ENCODE data around the gene PRDX4. TPM values are rescaled to one million over a fixed set of nuclear protein-coding genes. Genes with fewer than 3 reads are reported as not detected.
"Not testable (repeated sequence)": the region's sequence is repeated elsewhere in the genome, so short reads cannot be mapped to it uniquely, and the experiment has no call there.

Gene PRDX4
- polyA plus RNA-seq (2013, experiment 1 of 2; ENCODE audit: insufficient read length), result 211 TPM
- 190 TPM for polyA plus RNA-seq (2013, experiment 2 of 2; ENCODE audit: insufficient read length)

DNA sequence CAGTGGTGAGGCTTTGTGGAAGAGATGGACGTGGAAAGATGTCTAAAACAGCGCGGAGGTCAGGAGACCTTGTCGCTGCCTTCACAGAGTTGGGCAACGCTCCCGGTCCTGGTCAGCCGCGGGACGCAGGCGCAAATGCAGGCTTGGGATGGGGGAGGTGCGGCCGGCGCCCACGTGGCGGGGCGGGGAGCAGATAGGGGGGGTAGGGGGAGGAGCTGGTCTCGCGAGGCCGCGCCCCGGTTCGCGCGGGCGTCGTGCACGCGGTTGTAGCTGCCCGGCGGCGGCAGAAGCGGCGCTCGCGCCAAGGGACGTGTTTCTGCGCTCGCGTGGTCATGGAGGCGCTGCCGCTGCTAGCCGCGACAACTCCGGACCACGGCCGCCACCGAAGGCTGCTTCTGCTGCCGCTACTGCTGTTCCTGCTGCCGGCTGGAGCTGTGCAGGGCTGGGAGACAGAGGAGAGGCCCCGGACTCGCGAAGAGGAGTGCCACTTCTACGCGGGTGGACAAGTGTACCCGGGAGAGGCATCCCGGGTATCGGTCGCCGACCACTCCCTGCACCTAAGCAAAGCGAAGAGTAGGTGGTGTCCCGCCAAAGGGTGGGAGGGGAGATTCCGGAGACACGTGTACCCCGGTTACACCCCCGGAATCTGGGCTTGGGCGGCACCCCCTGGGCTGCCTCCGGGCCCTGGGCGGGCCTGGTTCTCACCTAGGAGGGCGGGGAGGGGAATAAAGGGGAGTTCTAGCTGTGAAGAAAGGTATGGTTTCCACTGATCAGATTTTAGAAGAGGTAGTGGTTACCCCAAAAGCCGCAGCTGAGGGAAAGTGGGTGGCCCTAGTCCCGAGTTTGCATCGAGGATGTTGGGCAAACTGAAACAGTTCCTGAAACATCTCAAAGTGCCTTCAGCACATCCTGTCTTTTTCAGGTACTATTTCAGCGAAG is at the start of gene PRDX4:
TSS of gene PRDX4 (plus strand) at position 255 of the 939 bp plus-strand sequence. CDS start at position 333, 78 bp downstream.
- peak; percentile 85 for DNase-seq

DNA sequence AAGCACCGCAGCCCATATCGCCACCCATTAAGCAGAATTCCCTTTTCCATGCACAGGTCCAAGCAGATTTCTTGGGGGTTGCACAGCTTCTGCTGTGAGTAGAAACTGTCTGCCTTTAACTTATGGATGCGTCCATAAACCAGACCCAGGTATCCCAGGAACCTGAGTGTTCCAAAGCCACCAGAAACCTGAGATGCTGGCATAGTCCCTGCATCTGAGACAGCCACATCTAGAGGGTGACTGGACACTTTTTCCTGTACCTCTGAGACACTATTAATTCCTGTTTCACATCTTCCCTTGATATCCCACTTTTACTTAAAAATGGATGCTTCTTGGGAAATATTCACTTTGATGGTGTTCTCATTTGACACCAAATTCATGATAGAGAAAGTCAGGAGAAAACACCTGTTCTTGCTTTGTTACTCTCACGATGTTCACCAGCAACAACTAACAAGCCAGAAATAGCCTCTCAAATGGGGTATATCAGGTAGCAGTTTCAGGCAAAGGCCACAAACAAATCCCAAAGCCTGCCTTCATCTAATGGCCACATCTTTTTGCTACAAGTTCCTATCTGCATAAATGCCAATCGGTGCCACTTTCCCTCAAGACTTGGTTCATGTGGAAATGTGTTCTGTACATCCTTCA is 45.5 kb upstream of the PRDX4 start:
- no peak for DNase-seq

DNA sequence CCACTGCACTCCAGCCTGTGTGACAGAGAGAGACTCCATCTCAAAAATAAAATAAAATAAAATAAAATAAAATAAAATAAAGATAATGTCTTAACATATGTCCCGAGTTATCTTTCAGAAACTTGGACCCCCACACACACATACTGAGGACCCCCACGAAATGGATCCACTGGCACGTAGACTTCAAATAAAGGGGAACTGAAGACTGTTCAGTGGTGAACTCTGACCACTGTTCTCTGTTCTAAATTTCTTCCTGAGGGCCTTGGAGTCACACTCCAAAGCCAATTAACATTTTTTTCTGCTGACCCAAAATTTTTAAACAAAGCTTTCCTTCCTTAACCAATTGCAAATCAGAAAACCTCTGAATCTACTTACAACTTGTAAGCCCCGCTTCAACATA is 43.5 kb upstream of the PRDX4 start:
- DNase-seq, result no peak

DNA sequence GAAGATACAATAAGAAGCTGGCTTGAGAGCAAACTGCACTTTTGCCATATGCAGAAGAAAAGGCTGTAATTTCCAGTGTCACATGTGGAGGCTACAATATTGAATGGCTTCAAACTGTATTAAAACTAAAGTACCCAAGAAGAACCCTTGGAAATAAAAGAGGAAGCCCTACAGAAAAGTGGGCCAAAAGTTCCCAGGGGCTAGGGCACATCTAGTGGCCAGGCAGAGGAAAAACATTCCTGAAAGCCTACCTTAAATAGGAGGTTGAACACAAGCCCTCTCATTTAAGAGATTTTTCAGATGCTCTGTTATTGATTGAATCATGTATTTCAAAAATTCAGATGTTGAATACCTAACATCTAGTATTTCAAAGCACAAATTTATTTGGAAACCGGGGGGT is 40.6 kb upstream of the PRDX4 start:
- no peak for DNase-seq

DNA sequence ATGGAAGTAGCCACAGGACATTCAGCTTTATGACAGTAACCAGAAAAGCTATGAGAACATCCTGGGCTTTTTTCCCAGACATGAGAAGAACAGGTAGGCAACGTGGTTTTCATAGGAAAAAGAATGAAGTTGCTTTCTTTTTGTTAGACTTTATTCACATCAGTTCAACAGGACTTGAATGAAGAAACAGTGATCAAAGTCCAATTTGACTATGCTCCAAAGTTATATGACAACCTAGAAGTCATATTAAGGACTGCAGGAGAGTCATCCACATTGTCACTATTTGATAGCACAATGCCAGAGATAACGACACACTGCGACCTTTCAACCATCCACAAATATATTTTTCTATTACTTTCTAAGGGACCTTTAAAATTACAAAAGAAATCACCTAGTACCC is 39.2 kb upstream of the PRDX4 start:
- DNase-seq, result no peak

DNA sequence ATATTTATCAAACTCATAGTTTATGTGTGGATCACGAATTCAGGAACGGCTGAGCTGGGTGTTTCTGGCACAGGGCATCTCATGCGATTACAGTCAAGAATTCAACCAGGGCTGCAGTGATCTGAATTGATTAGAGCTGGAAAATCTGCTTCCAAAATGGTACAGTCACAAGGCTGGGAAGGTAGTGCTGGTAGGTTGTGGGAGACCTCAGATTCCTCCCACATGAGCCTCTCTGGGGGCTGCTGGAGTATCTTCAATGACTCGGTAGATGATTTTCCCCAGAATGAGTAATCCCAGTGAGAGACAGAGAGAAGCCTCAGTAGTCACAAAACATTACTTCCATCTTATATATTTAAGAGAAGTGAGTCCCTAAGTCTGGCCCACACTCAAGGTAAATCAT is 36.2 kb upstream of the PRDX4 start:
- peak; percentile 5 for DNase-seq

DNA sequence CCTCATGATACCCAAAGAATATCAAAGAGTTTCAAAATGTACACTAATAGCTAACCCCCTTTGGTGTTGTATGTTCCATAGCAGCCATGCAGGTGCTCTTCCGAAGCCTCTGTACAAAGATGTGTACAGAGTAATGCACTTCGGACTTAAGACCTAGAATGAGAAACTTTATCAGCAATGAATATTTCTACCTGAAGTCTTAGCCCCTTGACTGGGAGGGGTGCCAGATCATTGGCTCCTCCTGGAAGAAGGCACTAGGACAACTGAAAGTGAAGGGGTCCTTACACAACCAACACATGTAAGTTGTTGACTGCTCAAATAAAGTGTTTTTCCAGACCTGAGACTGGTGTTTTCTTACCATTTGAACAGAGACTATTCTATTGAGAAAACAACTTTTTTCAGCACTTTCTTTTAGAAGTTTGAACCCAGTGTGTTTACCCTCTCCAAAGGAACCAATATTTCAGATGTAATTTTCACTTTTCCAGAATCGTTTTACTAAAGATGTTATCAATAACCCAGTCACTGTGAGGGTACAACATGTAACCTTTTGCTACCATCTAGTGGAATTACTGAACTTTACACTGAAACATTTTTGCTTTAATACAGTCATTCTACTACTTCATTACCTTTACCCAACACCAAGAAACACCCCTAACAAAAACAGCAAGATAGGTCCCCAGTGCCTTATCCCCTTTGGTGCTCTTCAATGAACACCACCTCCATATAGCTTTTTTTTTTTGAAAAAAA is 33.3 kb upstream of the PRDX4 start:
- no peak for DNase-seq

DNA sequence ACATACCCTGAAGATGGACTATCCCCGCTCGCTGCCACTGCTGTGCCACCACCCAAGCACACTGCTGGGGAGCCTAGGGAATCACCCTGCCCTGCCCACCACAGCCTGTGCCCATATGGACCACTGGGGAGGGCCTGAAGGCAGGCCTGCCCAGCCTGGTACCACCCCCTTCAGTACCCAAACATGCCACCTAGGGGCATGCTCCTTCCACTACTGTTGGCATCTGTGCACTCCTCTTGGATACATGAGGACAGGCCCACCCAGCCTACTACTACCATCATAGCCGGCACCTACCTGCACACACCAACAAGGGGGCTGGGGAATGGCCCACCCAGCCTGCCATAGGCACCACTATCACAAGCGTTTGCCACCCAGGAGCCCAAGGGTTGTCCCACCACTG is 30.1 kb upstream of the PRDX4 start:
- DNase-seq, result no peak

DNA sequence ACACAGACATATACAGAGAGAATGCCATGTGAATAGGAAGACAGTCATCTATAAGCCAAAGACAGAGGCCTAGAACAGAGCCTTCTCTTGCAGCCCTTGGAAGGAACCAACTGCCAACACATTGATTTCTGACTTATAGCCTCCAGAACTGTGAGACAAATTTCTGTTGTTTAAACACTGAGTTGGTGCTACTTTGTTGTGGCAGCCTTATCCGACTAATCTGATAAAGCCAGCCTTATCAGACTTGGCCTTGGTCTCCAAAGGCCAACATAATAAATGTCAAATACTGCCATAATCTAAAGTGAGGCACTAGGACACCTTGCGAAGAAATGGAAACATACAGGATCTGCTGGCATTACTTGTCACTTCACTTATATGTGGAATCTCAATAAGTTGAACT is 24.3 kb upstream of the PRDX4 start:
- no peak for DNase-seq

DNA sequence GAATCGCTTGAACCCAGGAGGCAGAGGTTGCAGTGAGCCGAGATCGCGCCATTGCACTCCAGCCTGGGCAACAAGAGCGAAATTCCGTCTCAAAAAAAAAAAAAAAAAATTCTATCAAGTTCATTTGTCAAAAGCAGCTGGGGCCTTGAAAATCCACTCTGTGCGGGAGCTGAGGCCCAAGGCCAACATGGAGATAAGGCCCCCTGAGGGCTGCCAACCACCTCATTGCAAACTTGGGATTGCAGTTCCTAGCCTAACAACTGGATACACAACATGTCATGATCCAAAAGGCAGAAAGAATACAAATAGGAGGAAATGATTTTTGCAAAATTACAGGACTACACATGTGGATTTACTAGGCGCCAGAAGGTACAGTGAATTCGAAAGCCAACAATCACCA is 22.5 kb upstream of the PRDX4 start:
- DNase-seq, result no peak

DNA sequence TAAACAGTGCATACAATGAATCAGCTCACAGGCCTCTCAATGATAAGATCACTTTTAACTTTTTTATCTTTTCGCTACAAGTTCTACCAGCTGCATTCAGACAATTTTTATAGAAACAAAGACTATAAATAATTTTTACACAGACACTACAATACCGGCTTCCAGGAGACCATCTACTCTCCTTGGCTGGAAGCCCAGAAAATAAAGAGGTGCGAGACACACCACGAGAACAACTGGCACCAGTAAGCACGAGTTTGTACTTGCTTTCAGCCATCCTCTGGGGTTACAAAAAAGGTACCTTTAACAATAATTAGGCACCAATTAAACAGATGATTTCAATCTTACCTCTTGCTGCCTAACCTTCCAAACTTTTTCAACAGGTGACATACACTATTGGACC is 11.2 kb upstream of the PRDX4 start:
- no peak for DNase-seq

DNA sequence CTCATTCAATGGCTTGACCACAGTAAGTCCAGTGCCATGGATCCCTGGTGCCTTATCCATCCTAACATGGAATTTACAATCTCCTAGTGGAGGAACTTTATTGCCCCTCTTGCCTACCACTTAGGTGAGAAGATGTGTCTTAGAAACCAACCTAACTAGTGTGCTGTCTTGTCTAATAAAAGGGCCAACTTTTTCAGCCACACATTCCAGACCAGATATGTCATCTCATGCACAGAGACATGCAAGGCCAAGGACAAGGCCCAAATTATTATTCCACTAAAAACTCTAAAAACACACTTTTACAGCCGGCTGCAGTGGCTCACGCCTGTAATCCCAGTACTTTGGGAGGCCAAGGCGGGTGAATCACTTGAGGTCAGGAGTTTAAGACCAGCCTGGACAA is 10.6 kb upstream of the PRDX4 start:
- DNase-seq, result peak; percentile 50

DNA sequence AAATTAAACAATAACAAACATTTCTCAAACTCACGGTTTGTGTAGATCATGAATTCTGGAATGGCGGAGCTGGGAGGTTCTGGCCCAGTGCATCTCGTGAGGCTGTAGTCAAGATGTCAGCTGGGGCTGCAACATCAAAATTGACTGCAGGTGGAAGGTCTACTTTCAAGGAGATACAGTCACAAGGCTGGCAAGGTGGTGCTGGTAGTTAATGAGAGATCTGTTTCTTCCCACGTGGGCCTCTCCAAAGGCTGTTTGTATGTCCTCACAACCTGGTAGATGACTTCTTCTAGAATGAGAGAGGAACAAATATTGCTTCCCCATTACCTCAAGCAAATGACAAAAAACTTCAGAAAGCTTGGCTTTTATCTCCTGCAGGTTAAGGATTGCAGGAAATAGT is 8.0 kb upstream of the PRDX4 start:
- no peak for DNase-seq

DNA sequence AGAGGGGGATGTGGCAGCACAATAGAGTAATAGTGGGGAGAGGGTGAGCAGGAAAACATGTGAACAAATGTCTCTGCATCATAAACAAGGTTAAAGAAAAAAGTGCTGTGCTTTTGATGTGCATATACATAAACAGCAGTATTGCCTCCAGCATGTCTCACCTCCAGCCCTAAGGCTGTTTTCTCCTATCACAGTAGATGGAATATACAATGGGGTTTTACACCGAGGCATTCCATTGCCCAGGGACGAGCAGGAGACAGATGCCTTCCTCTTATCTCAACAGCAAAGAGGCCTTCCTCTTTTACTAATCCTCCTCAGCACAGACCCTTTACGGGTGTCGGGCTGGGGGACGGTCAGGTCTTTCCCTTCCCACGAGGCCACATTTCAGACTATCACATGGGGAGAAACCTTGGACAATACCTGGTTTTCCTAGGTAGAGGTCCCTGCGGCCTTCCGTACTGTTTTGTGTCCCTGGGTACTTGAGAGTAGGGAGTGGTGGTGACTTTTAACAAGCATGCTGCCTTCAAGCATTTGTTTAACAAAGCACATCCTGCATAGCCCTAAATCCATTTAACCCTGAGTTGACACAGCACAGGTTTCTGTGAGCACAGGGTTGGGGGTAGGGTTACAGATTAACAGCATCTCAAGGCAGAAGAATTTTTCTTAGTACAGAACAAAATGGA is 7.1 kb upstream of the PRDX4 start:
- DNase-seq, result not testable (repeated sequence)

DNA sequence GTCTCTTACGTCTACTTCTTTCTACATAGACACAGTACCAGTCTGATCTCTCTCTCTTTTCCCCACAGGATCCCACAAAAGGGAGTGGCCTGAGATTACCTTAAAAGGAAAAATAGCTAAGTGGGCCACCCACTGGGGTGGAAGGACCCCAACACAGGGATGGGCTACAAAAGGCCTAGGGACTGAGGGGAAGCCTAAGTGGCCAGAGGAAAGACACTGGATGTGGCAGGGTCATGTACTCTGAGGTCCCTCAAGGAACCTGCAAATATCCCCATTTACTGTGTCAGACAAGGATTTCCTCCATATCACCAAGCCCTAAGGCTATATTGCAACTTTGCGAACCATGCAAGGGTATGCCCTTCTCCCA is 6.5 kb upstream of the PRDX4 start:
- no peak for DNase-seq

DNA sequence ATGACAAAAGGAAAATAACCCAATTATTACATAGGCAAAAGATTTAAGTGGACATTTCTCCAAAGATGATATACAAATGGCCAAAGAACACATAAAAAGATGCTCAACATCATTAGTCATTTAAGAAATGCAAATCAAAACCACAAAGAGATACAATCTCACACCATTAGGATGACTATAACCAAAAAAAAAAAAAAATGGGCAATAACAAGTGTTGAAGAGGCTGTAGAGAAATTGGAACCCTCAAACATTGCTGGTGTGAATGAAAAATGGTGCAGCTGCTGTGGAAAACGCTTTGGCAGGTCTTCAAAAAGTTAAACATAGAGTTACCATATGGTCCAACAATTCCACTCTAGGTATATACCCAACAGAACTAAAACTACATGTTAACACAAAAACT is 5.6 kb upstream of the PRDX4 start:
- DNase-seq, result no peak

DNA sequence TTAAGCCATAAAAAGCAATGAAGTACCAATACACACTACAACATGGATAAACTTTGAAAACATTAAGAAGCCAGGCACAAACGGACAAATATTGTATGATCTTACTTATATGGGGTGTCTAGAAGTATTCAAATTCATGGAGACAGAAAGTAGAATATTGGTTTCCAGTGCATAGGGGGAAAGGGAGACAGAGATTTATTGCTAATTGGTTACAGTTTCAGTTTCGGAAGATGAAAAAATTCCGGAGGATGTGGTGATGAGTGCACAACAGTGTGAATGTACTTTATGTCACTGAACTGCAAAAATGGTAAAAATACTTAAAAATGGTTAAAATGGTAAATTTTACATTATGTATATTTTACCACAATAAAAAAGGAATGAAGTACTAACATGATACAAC is 5.1 kb upstream of the PRDX4 start:
- DNase-seq, result no peak

DNA sequence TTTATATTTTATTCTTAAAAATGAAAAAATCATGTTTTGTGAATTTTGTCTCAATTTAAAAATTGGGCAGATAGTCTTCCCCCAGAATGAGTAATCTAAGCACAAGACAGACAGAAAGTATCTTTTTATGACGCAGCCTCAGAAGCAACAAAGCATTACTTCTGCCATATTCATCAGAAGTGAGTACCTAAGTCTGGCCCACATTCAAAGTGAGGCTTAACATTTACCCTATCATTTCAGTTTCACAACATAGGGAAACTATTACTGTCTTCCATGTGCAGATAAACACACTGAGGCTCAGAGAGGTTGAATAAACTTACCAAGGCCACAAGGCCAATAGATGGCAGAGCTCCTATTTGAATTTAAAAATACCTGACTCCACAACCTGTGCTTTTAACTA is 4.4 kb upstream of the PRDX4 start:
- no peak for DNase-seq

DNA sequence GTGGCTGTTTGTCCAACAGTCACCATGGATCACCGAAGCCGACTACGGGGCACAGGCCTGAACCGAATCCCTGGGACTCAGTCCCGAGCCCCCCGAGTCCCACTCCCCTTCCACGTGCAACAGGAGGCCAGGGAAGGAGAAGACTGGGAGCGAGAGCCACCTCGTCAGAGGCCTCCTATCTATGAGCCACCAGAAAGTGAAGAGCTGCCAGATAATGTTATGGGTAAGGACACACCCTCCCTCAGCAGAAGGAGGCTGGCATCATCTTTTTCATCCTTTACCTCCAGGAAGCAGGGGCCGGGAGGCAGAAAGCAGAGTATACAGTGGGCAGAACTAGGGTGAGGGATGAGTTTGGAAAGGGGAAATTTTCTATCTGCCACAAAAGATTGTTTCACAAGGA is 2.8 kb upstream of the PRDX4 start:
- DNase-seq, result no peak

DNA sequence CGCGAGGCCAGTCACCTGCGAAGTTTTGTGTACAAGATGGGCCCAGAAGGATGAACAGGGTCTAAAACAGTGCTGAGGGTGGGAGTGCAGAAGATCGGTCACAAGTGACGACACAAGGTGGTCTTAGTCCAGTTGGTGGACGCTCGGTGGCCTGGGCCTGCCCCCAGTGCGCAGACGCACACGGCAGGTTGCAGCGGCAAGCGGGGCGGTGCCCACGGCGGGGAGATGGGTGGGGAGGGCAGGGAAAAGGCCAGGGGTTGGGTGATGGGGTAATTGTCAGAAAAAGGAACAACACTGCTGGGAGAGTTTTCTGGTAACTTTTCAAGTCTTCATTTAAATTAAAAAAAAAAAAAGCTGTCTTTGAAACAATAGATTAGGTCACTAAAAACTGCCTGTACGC is 1.0 kb upstream of the PRDX4 start:
- no peak for DNase-seq

DNA sequence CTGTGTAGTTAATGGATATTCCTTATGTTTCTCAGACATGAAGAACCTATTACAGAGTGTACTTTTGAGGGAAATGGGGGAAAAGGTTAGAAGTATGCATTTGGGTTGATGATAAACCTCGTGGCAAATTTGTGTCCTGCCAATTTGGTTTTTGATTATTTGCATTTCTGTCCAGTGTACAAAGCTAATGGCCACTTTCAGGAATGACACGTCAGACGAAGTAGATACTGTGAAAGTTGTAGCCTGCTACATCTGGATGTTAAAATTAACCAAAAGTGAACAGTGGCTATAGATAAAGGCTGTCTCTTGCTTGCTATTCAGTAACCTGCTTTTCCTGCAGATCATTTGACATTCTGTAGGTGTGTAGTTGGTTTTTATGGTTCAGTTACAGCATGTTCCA is 1.0 kb downstream of the PRDX4 start:
- DNase-seq, result no peak

DNA sequence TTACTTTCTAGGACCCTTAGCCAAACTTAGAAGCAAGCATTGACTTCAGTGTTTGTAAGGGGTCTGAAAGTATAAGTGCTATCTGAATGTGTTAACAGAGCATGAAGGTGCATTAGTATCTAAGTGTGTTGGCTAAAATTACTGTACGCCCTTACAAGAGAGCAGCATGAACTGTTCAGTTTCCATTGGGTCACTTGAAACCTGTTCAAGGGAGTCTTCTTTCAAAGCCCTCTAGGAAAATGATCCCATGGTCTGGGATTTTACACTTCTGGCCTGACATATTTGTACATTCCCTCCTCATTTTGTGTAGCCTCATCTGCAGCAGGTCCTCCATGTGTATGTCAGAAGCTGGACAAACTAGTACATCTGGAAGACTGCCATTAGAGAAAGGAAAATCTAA is 3.2 kb downstream of the PRDX4 start:
- no peak for DNase-seq

DNA sequence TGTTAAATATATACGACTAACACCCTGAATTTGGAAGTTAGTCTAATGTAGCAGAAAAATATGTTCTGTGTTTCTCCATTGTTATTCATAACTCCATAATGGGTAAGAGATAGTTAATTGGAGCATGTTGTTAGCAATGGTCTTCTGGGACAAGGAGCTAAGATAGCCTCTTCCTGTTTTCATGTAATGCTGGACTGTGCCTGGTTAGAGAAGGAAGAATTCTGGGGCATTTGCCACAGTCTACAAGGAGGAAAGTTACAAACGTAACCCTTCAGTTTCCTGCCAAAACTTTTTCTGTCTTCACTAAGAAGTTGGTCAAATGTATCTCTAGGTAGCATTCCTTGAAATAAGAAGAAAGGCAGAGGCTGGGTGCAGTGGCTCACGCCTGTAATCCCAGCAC is 5.8 kb downstream of the PRDX4 start:
- no peak for DNase-seq

Data from fibroblast of skin of back (primary cell).